Measurements from ENCODE around the gene RASAL2.
"Not testable (repeated sequence)": the region's sequence is repeated elsewhere in the genome, so short reads cannot be mapped to it uniquely, and the experiment has no call there.

The RASAL2 gene

DNA sequence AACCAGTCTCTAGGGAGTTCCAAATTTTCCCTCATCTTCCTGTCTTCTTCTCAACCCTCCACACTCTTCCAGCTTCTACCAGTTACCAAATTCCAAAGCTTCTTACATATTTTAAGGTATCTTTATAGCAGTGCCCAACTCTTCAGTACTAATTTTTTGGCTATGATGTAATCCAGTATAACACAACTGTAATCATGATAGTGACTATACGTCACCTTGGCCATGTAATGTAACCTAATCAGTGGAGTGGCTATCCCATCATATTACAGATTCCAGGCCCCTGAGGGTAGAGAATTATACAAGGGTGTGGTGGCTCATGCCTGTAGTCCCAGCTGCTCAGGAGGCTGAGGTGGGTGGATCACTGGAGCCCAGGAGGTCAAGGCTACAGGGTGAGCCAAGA is 259.6 kb downstream of the RASAL2 start:
- DNase-seq, result no peak

DNA sequence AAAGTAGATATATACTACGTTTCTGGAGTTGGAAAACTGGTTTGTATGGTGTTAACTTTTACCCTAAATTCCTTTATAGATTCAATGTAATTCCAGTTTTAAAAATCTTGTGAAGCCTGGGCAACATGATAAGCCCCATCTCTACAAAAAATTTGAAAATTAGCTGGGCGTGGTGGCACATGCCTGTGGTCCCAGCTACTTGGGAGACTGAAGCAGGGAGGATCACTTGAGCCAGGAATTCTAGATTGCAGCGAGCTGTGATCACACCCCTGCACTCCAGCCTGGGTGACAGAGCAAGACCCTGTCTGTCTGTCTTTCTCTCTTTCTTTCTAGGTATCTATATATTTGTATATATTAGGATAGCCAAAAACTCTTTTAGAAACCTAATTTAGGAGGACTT is 260.9 kb downstream of the RASAL2 start:
- DNase-seq, result no peak

DNA sequence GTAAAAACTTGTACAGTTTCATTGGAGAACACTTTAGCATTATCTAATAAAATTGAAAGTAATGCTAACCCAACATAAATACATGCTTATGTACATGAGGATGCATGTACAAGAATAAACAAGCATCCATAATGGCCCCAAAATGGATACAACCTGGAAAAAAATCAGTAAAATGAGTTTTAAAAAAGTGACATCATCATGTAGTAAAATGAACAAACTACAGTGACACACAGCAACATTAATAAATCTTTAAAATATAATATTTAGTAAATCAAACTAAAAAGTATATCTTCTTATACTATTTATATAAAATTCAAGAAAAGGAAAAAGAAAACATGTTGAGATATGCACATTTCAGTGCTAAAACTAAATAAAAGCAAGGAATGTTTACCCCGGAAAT is 262.4 kb downstream of the RASAL2 start:
- no peak for DNase-seq

DNA sequence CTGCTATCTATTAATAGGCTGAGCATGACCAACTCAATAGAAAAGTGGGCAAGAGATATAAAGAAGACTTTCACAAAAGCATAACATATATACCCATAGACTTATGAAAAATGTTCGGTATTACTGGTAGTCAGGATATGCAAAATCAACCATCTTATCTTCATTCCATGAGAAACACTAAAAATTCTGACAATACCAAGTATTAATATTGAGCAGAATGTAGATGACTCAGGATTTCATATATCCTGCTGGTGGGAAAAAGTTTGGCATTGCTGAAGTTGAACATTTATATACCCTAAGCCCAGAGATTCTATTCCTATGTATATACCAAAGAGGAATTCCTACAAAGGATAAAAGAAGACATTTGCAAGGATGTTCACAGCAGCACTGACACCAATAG is 264.6 kb downstream of the RASAL2 start:
- no peak for DNase-seq

DNA sequence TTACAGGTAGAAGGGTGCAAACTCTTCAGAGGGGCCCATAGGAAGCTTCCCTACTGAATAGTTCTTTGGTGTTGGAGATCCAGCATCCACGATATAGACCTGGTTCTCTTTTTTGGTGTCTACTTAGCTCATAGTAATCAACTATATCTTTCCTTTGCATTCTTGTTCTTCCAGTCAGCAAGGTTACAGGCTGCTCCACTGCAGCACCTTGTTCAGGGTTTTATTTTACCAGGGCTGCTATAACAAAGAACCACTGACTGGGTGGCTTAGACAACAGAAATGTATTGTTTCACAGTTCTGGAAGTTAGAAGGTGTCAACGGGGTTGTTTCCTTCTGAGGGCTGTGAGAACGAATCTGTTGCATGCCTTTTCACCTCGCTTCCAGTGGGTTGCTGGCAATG is 266.5 kb downstream of the RASAL2 start:
- DNase-seq, result no peak

DNA sequence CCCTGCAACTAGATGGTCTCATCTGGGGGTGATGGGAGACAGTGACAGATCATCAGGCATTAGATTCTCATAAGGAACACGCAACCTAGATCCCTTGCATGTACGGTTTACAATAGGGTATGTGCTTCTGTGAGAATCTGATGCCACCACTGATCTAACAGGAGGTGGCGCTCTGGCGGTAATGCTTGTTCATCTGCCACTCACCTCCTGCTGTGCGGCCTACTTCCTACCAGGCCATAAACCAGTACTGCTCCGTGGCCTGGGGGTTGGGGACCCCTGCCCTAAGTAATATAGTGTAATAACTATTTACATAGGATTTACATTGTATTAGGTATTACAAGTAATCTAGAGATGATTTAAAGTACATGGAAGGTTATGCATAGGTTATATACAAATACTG is 267.9 kb downstream of the RASAL2 start:
- DNase-seq, result no peak

DNA sequence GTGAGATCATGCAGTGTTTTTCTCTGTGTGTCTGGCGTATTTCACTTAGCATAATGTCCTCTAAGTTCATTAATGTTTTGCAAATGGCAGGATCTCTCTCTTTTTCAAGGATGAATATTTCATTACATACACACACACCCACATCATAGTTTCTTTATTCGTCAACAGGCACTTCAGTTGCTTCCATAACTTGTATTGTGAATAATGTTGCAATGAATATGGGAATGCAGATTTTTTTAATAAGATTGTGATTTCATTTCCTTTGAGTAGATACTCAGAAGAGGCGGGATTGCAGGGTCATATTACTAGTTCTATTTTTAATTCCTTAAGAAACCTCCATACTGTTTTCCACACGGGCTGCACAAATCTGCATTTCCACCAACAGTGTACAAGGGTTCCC is 268.8 kb downstream of the RASAL2 start:
- DNase-seq, result no peak

DNA sequence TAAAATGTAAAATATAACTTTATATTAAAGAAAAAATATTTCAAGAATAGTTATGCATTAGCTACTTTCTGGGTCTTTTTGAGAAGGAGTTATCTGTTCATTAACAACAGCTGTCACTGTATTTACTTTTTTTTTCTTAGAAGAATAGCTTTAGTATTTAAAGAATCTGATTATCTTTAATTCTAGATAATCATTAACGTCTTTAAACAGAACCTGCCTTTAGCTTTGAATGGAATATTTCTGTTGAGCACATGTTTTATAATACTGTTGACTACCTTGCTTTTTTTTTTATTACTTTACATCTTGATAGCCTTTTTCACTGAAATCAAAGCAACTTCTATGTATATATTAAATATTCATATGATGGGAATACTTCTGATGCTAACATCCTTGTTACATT is 270.9 kb downstream of the RASAL2 start:
- no peak for DNase-seq

DNA sequence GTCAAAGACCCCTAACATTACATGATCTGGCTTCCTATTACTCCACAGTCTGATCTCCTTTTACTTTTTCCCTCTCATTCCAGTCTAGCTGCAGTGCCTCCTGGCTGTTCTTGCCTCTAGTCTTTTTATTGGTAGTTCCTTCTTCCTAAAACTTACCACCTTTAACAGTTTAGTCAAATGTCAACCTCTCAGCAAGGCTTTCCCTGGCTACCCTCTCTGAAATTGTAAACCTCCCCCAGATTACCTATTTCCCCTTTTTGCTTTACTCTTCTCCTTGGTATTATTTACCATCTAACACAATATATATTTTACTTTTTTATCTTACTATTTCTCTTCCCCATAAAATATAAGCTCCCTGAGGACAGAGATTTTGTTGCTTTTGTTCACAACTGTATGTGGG is 273.2 kb downstream of the RASAL2 start:
- DNase-seq, result no peak

DNA sequence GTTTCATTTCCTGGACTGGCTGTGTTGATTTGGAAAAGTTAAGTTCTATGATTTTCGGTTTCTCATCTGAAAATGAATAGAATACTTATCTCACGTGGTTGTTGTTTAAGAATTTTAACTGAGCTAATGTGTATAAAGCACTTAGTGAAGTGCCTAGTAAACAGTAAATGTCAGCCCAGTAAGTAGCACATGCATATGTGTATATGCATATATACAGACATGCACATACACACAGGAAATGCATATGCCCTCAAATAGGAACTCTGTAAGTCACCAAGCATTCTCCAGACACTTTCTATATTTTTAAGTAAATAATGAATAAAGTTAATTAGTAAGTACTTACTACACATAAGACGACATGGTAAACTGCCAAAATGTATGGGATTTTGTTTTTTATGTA is 274.3 kb downstream of the RASAL2 start:
- no peak for DNase-seq

DNA sequence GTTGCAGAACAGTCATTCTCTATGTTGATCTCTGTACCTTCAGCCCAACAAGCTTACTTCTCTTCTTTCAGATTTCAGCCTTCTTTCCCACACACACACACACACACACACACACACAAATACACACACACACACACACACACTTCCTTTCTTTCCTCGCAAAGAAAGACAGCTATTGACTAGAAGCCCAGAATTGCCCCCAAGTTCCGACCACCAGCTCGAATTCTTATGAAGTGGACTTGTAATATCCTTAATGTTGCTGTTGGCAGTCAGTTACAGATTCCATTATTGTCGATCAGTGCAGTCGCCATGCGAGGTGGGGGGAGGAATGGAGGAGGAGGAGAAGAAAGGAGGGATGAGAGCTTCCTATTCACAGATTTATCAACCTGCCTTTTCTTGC is 277.3 kb downstream of the RASAL2 start:
- DNase-seq, result no peak

DNA sequence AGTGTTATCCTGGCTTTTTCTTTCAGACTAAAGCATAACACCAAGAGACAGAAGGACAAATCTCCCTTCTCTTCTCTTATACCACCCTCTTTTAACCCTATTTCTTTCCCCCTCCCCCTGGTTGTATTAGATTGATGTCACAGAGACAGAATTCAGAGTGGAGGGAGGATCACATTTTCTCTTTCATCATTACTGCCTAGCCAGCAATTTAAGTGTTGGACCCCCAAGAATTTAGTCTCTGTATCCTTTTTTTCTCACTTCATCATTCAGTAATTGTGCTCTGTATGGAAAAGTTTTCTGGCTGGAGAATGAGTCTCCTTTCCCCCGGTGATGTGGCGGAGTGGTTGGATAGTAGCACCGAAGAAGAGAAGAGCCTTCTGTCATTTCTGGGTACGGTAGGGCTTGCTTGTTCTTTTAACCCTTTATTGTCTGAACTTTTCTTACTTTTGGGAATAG is 278.1 kb downstream of the RASAL2 start:
- DNase-seq, result no peak

DNA sequence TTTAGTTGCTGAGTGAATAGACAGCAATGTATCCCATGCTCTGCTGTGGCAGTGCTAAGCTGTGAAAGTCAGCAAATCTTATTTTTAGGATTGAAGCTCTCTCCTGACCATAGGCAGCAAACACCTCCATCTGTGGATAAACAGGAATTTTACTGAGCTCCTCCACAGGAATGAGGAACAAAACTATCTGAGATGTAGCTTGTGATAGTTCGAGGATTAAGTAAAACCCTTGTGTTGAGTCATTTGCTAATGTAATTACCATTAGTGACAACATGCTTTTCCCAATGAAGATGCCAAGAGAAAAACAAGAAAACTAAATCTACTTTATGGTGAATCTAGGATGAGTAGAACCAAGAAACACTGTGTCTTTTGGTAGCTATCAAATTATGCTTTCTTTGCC is 280.1 kb downstream of the RASAL2 start:
- DNase-seq, result no peak

DNA sequence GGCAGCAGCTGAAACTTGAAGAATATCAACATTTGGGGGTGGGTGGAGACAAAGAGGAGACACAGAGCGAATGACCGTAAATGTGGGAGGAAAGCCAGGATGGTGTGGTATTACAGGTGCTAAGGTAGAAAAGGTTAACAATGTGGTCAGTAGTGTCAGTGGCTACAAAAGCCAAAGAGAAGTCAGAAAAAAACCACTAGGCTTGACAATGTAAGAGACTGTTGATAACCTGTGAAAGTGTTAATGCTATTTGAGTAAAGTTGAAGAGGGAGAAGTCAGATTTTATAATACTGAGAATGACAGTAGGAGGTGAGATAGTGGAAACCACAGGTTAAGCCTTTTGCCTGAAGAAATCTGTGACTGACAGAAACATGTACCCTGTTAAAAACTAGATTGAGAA is 282.1 kb downstream of the RASAL2 start:
- DNase-seq, result no peak

DNA sequence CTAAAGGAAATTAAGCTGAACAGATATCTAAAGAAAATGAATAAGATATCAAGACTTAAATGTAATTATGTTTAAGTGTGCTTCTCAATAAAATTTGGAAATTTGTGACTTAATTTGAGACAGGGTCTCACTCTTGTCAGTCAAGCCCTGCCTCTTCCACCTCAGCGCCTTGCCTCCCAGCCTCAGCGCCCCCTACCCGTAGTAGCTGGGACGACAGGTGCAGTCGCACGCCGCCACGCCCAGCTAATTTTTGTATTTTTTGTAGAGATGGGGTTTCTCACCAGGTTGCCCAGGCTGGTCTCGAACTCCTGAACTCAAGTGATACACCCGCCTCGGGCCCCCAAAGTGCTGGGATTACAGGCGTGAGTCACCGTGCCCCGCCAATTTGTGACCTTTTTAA is 285.9 kb downstream of the RASAL2 start:
- DNase-seq, result no peak

DNA sequence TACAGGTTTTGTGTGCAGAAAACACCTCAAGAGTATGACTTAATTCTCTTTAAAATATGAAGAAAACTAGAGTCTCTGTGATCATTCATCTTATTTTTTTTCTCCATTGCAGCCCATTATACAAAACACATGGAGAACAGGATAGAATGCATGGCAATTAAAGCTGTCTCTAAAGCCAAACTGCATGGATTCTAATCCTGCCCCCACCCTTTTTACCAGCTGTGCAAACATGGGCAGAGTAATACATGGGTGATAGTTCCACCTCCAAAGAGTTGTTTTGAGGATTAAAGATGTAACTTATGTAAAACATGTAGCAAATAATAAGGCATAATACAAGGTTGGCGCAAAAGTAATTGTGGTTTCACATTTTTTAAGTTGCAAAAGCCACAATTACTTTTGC is 288.5 kb downstream of the RASAL2 start:
- DNase-seq, result no peak

DNA sequence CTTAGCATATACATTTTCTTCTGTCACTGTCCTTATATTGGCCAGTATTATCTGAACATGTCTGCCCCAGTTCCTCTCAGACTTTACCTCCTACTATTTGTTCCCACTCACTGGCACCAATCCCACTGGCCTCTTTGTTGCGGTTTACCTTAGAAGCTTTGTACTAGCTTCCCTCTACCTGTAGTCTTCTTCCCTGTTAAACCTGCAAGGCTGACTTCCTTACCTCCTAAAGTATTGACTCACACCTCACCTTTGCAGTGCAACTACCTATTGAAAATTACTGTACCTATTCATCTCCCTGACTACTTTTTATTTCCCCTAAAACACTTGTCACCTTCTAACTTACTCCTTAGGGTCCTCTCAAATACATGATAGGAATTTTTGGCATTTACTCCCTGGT is 291.8 kb downstream of the RASAL2 start:
- DNase-seq, result no peak

DNA sequence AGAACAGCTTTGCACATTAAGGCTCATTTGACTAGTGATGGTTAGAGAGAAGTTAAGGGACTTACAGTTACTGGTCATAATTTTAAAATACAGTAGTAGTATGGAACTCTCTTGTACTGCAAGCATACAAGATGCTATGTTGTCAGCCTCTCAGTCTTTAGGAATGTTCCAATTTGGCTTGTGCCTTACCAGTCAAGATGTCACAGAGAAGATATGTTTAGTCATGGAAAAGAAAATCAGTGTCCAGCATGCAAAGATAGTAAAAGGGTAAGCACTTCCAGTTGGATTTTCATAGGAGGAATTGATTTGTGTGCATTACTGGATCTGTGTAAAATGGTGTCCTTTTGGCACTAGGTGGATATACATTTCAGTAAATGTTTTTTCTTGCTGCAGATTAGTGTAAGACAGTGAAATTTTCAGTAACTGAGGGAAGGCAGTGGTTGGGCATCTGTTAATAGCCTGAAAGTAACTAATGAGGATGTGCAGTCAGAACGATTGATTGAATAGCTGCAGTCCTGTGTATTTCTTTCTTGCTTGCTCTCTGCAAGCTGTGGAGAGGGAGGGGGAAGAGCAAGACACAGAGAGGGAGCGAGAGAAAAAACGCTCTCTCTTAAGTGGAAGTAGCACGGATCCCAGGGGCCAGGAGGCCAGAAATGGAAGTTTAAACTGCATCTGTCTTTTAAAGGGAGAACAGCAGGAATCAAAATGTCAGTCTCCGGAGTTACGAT is 294.7 kb downstream of the RASAL2 start:
- DNase-seq, result no peak

DNA sequence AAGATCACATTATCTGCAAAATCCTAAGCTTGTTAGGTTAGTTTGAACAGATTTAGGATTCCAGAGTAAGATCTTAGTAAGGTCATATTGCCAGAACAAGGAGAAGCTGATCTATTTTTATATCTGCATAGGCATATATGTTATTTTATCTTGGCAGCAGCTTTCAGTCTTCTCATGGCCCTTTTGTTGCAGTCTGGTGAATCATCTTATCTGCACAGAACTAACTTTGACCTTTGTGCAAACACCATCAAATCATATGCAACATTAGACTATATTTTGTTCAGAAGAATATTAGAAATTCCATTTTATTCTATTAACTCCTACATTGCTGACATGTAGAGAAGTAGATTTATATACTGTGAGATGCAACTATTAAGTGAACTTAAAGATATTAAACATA is 295.5 kb downstream of the RASAL2 start:
- no peak for DNase-seq

DNA sequence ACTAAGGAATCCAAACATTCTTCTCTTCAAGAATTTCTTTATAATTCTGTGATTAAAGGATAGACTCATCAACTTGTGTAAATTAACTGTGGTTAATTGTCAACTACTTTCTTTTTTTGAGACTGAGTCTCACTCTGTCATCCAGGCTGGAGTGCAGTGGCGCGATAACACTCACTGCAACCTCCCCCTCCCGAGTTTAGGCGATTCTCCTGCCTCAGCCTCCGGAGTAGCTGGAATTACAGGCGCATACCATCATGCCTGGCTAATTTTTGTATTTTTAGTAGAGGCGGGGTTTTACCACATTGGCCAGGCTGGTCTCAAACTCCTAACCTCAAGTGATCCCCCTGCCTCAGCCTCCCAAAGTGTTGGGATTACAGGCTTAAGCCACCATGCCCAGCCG is 296.4 kb downstream of the RASAL2 start:
- DNase-seq, result not testable (repeated sequence)

DNA sequence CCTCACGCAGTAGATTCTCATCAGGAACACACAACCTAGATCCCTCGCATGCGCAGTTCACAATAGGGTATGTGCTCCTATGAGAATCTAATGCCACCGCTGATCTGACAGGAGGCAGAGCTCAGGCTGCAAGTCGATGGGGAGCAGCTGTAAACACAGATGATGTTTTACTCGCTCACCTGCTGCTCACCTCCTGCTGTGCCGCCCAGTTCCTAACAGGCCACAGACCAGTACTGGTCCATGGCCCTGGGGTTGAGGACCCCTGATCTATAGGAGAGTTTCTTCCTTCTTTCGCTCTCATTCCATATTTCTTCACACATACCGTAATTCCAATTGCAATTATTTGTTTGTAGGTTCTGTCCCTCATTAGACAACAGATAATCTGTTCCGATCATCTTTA is 299.5 kb downstream of the RASAL2 start:
- no peak for DNase-seq

DNA sequence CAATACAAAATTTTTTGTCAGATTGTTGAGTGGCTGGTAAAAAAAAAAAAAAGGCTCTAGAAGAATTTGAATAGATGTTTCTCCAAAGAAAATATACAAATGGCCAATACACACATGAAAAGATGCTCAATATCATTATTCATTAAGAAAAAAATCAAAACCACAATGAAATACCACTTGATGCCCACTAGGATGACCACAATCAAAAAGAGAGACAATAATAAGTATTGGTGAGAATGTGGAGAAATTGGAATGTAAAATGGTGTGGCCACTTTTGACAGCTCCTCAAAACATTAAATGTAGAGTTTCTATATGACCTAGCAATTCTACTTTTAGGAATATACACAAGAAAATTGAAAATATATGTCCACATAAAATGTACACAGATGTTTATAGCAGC is 302.9 kb downstream of the RASAL2 start:
- no peak for DNase-seq

DNA sequence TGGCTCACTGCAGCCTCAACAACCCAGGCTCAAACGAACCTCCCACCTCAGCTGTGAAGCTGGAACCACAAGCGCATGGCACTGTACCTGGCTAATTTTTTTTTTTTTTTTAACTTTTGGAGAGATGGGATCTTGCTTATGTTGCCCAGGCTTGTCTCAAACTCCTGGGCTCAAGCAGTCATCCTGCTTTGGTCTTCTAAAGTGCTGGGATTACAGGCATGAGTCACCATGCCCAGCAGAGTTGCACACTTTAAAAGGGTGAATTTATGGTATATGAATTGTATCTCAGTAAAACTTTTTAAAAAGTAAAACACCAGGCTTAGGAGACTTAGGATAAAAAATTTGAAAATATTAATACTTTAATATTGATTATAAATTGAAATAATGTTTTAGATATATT is 303.8 kb downstream of the RASAL2 start:
- no peak for DNase-seq

DNA sequence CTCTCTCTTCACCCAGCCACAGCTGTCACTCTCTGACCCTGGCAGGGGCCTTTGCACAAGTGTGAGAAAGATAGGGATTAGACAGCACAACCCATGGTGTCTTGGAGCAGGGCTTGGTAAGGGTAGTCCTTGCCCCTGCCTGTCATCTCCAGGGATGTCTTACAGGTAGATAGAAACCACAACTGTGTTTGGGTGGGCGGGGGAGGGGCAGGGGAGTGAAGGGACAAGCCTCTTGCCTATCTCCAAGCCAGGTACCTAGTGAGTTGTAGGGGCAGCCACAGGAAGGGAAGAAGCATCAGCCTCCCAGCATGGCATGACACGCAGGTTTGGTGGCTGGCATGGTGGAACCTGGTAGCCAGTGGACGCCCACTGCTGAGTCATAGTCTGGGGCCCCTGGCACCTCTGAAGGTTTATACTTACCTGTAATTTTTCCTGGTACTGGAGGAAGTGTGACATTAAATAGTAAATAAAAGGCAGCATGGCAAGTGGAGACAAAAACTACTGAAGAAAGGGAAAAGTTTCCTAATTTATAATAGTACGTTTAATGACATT is 305.3 kb downstream of the RASAL2 start:
- no peak for DNase-seq

DNA sequence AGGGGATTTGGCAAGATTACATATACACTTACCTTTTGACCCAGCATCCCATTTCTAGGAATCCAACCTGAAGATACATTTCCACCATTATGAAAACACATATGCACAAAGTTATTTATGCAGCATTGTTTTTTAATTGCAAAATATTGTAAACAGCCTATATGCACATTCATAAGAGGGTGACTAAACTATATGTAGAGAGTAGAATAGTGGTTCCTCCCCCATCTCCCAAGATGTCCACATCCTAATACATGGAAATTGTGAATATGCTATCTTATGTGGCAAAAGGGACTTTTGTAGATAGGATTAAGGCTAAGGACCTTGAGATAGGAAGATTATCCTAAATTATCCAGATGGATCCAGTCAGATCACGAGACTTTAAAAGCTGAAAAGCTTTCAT is 311.2 kb downstream of the RASAL2 start:
- no peak for DNase-seq
